Measurements from ENCODE around the gene FZD4. TPM values are rescaled to one million over a fixed set of nuclear protein-coding genes. Genes with fewer than 3 reads are reported as not detected.

The FZD4 gene
- total and polyA plus RNA-seq, 3 donors from 2014 or later: 14.8 to 31.9 (median 31.2) TPM

DNA sequence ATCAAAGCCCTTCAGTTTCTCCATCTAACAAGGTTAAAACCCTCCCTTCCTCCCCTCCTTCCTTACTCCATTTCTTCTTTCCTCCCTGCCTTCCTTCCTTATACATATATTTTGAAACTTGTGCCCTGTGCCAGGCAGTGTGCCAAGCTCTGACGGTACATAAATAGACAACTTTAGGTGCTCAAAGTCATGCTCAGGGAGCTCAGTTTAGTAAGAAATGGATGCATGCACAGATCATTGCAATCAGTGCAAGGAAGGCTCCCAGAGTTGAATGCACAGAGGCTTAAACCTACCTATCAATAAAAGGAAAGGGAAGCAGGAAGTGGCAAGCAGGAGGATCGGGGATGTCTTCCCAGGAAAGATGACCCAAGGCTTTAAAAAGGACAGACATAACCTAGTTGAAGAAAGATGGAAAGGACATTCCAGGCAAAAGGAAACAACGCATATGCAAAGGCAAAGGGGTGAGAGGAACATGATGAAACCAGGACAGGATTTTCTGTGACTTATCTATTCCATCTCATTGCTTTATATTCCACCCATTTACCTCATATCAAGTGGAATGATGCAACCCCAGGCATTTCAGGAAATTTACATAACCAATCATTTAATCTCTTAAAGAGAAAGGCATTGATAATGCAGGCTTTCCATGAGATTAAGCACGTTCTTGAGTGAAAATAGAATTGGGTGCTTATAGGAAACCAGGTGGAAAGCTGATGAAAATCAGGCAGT lies 13.2 kb downstream of the FZD4 start:
- Histone ChIP-seq H3K36me3 (ENCODE audit: low read depth, missing control alignments) (no peaks in the 10 kb centered on the region), H3K4me1 (peaks cover 36% of the 10 kb centered on the region), H3K27me3 (no peaks in the 10 kb centered on the region), H3K9me3 (no peaks in the 10 kb centered on the region), H3K4me3 (no peak overlapping the region), H3K27ac (peak overlapping the region; percentile 72 to 80)
- DNase-seq: no peak
- intact Hi-C loops (cut with DNase I; ENCODE audit: low total_unique reads): no loop called here
- TF ChIP-seq, protein P1, sequence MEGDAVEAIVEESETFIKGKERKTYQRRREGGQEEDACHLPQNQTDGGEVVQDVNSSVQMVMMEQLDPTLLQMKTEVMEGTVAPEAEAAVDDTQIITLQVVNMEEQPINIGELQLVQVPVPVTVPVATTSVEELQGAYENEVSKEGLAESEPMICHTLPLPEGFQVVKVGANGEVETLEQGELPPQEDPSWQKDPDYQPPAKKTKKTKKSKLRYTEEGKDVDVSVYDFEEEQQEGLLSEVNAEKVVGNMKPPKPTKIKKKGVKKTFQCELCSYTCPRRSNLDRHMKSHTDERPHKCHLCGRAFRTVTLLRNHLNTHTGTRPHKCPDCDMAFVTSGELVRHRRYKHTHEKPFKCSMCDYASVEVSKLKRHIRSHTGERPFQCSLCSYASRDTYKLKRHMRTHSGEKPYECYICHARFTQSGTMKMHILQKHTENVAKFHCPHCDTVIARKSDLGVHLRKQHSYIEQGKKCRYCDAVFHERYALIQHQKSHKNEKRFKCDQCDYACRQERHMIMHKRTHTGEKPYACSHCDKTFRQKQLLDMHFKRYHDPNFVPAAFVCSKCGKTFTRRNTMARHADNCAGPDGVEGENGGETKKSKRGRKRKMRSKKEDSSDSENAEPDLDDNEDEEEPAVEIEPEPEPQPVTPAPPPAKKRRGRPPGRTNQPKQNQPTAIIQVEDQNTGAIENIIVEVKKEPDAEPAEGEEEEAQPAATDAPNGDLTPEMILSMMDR (IDR thresholded peaks at IDR 0.05): no peak
- TF ChIP-seq POLR2A (IDR thresholded peaks at IDR 0.05): no peak
- WGBS, 2 donors: 57 to 77% methylated on average over 4 of the region's 4 CpGs

DNA sequence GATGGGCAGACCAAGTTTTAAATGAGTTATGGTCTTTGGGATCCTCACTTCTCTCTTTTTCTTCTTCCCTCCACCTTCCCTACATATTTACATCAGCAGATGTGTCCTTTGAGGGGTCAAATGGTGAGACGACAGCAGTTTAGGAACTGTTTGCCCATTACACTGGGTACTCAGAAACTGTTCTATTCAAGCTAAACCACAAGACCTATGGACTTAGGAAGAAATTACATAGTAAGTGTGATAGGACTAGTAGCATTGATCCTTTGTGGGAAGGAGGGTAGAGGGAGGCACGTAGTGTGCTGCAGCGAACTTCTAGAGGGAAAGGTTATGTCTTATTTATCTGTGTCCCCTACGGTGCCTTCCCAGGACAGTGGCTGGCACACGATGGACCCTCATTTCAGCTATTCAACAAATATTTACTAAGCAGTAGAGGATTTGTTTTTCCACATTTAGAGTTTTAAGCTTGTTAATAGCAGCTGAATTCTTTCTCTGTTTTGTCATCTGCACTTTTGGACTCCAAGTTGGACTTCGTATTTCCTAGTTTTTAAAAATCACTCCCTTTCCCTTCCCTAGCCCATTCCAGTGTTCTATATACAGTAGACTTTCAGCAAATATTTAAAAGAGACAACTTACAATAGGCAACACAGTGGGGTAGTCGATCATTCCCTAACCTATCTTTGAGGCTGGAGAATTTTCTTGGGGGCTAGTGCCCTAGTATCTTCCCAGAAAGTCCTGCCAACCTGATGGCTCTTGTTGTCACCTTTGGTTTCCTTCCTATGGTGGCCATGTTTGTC lies 13.9 kb downstream of the FZD4 start:
- 38 to 42% methylated on average over 7 of the region's 7 CpGs for WGBS, 2 donors
- no peak for TF ChIP-seq POLR2A (IDR thresholded peaks at IDR 0.05)
- TF ChIP-seq, protein P1 (IDR thresholded peaks at IDR 0.05): no peak
- Histone ChIP-seq H3K36me3 (ENCODE audit: low read depth, missing control alignments) (no peaks in the 10 kb centered on the region), H3K4me1 (peaks cover 36% of the 10 kb centered on the region), H3K9me3 (no peaks in the 10 kb centered on the region), H3K27me3 (no peaks in the 10 kb centered on the region), H3K4me3 (no peak overlapping the region), H3K27ac (peak overlapping the region; percentile 72 to 80)
- intact Hi-C loops (cut with DNase I; ENCODE audit: low total_unique reads): no loop called here
- no peak for DNase-seq

DNA sequence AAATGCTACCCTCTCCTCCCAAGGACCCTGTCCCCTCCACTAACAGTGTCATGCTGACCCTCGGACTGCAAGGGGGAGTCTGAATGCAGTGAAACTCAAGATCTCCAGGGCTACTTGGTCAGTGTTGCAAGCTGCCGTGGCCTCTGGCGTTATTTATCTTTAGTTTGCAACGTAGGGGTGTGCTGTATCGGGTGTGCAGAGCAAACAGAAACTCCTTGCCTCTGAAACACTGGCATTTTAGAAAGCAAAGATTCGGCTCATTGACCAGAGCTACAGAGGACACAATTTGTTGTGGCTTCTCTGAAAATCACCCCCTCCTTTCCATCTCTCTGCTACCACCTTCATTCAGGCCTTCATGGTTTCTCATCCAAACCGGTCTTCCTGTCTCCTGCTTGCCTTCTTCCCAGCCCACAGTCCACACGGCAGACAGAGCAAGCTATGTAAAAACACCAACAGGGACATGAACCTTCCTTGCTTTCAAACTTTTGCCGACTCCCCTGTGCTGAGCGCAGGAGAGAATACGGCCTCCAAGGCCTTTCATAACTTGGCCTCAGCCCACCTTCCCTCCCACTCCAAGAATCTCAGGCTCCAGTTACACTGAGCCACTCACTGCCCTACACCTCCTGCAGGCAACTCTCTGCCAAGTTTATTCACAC lies 14.9 kb downstream of the FZD4 start:
- Histone ChIP-seq H3K4me1 (peaks cover 36% of the 10 kb centered on the region), H3K4me3 (no peak overlapping the region), H3K27ac (peak overlapping the region; percentile 72 to 80), H3K27me3 (no peaks in the 10 kb centered on the region), H3K9me3 (no peaks in the 10 kb centered on the region), H3K36me3 (ENCODE audit: low read depth, missing control alignments) (no peaks in the 10 kb centered on the region)
- peak; percentile 86 for DNase-seq
- no peak for TF ChIP-seq POLR2A (IDR thresholded peaks at IDR 0.05)
- TF ChIP-seq, protein P1 (IDR thresholded peaks at IDR 0.05): peak in 2 of 3 experiments; percentile 20
- intact Hi-C loops (cut with DNase I; ENCODE audit: low total_unique reads): no loop called here
- WGBS, 2 donors: 26 to 49% methylated on average over 11 of the region's 11 CpGs

- intact Hi-C loops (cut with DNase I; ENCODE audit: low total_unique reads): loop anchor here (10.0 kb wide), 1 partner anchor 356 kb away; no protein-coding TSS in a partner anchor
- H3K4me3 ChIP-seq: no peak overlapping the region
- no peak for TF ChIP-seq POLR2A (IDR thresholded peaks at IDR 0.05)
- TF ChIP-seq, protein P1 (IDR thresholded peaks at IDR 0.05): peak; percentile 52 to 78 (median 57)
- 25 to 28% methylated on average over 4 of the region's 4 CpGs for WGBS, 2 donors
- H3K36me3 ChIP-seq (ENCODE audit: low read depth, missing control alignments): no peaks in the 10 kb centered on the region
- no peaks in the 10 kb centered on the region for H3K27me3 ChIP-seq
- DNase-seq: no peak
- H3K9me3 ChIP-seq: no peaks in the 10 kb centered on the region
- H3K4me1 ChIP-seq: peaks cover 36% of the 10 kb centered on the region
- H3K27ac ChIP-seq: peak overlapping the region; percentile 72 to 80
Observed at GRCh38 chr11:86938900-86939880, 16.0 kb downstream of the FZD4 start.

Measured in testis (tissue), 3 donors.